Left colon (tissue), 2 donors: ENCODE measurements around the gene CLEC10A. TPM values are rescaled to one million over a fixed set of nuclear protein-coding genes. Genes with fewer than 3 reads are reported as not detected.

Source experiments
- ATAC-seq: fragments of 200-7000 bp; cut with Tn5 transposase; one replicate; pipeline ENCODE4 v1.9.1; 2020; ENCODE audit warnings: mild to moderate bottlenecking, moderate library complexity
- DNase-seq, 2 donors: peaks; one replicate each; pipeline ENCODE4 v3.0.0-alpha.2; 2020
- intact Hi-C, 2 donors: fragments of 100-400 bp; cut with DNase I in 1 of 2; cut with micrococcal nuclease in 1 of 2; formaldehyde crosslinking; loops; one replicate each; pipeline versions ENCODE4 v1.11.2 to v1.14.0; 2022; cut with DNase I, micrococcal nuclease
- total RNA-seq, 2 donors: library from RNA; stranded (reverse); fragmentation: NEBNext Ultra II Directional; extraction: Animal tissue kit (Norgen Biotek cat#: 25700); gene quantifications; one replicate each; pipeline ENCODE4 v1.2.1, GENCODE V29; 2021
- donor health status: DM: no; HTN: no; CAD: no.
- donor health status: DM: yes; HTN: yes; CAD: no.

Gene CLEC10A
- total RNA-seq, 2 donors from 2014 or later = 4.2 to 7.6 TPM

DNA sequence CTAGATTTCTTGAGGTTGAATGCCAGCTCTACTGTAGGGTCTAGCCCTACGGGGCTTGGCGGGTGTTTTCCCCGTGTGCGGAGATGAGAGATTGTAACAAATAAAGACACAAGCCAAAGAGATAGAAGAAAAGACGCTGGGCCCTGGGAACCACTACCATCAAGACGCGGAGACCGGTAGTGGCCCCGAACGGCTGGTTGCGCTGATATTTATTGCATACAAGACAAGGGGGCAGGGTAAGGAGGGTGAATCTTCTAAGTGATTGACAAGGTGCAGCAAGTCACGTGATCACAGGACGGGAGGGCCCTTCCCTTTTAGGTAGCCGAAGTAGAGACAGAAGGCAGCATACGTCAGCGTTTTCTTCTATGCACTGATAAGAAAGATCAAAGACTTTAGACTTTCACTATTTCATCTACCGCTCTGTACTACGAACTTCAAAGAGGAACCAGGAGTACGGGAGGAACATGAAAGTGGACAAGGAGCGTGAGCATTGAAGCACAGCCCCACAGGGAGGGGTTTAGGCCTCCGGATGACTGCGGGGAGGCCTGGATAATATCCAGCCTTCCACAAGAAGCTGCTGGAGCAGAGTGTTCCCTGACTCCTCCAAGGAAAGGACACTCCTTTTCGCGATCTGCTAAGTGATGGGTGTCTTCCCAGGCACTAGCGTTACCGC is 33.2 kb downstream of the CLEC10A start:
- peak; percentile 36 for ATAC-seq
- intact Hi-C loops = loop anchor here in 1 of 2 donors (5.0 kb wide), 1 partner anchor 130 kb away; the partner anchor contains the start of gene ASGR1
- DNase-seq = peak; percentile 62 to 85

DNA sequence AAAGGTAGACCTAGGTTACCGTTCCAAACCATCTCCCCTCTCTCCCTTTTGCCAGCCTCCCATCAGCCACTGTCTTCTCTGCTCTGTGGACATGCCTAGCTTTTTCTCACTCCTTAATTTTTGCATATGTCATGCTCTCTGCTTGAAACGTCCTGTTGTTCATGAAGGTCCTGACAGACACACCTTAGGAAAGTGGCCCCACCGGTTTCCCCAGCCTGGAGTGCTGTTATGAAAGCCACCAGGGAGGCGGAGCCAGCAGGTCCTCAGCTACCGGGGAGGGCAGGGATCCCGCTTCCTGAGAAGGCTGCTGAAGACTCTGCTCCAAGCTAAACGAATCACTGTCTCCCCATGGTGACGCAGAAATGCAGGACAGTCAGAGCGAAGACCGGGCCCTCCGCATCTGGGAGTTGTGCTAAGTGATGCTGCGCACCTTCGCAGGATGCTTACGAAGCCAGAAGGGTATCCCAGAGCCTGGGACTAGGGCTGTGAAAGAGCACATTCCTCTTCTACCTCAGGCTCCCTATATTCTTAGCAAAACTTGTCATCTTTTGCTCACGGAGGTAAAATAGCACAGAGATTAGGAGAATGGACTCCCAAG is 33.8 kb downstream of the CLEC10A start:
- intact Hi-C loops = loop anchor here in 1 of 2 donors (5.0 kb wide), 1 partner anchor 131 kb away; the partner anchor contains the start of gene ASGR1
- DNase-seq (peak; percentile 94), ATAC-seq (peak; percentile 84)

DNA sequence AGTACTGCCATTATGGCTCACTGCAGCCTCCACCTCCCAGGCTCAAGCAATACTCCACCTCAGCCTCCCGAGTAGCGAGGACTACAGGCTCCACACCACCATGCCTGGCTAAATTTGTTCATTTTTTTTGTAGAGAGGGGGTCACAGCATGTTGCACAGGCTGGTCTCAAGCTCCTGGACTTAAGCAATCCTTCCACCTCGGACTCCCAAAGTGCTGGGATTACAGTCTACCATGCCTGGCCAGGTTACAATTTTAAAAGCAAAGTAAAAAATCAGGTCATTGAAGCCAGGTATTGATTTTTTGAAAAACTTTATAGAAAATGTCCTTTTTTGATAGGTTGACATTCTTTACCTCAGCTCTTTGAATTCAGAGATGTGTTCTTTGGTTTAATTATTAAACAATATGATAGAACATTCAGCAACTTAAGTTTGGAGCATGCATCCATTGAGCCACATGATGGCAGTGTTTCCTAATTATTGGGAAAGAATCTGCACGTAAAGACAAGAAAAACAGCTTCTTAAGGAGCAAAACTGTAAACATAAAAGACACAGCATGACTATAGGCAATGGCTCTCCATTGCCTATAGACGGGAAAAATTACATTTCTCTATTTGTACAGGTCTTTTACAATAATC is 34.4 kb downstream of the CLEC10A start:
- peak in 1 of 2 donors; percentile 50 for DNase-seq
- ATAC-seq = peak; percentile 55
- intact Hi-C loops = loop anchor here in 1 of 2 donors (5.0 kb wide), 1 partner anchor 132 kb away; the partner anchor contains the start of gene ASGR1

DNA sequence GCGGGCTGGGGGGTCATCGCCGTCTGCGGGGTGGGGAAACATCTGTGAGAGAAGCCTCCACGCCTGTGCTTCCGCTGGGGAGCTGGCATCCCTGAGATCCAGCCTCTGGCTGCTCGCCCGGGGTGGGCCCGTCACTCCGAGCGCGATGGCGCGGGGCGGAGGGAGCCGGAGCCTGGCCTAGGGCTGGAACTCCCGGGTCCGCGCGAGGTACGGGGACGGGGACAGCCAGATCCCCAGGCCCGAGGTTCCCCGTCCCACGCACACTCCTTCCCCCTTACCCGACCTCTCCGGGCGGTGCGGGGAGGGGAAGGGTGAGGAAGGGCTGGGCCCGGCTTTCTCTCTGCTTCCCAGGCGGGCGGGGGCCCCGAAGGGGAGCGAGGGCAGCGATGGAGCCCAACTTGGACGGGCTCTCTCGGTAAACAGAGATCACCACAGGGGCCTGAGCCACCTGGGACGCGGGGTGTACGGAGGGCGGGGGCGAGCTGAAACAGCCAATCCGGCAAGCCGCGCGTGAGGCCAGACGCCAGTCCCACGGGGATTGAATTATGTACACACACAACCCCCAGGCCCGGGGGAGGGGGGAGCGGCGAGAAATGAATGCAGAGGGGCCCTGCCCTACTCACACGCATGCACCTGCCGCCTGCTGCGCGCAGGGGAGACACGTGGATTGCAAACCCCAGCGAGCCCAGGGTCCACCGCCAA is 36.4 kb downstream of the CLEC10A start, which contains the start of gene SLC16A11:
Gene SLC16A11 (minus strand): TSS at position 596 of the 702 bp plus-strand sequence. CDS start 579 bp downstream, at position 17.
- DNase-seq = peak in 1 of 2 donors; percentile 59
- peak; percentile 26 for ATAC-seq
- intact Hi-C loops = no loop called here

DNA sequence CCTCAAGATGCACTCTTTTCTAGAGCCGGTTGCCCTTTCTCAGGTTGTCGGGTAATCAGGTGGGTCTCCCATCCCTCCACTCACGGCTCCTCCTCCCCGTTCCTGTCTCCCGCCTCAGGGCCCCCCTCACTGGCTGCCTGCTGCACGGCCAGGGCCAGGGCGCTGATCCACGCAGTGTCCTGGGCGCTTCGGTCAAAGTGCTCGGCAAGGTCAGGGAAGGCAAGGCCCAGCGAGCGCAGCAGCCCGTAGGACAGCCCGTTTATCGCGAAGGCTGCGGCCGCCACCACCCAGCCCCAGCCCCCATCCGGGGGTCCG is 36.9 kb downstream of the CLEC10A start:
- intact Hi-C loops = no loop called here
- no peak for DNase-seq
- ATAC-seq = peak; percentile 22

DNA sequence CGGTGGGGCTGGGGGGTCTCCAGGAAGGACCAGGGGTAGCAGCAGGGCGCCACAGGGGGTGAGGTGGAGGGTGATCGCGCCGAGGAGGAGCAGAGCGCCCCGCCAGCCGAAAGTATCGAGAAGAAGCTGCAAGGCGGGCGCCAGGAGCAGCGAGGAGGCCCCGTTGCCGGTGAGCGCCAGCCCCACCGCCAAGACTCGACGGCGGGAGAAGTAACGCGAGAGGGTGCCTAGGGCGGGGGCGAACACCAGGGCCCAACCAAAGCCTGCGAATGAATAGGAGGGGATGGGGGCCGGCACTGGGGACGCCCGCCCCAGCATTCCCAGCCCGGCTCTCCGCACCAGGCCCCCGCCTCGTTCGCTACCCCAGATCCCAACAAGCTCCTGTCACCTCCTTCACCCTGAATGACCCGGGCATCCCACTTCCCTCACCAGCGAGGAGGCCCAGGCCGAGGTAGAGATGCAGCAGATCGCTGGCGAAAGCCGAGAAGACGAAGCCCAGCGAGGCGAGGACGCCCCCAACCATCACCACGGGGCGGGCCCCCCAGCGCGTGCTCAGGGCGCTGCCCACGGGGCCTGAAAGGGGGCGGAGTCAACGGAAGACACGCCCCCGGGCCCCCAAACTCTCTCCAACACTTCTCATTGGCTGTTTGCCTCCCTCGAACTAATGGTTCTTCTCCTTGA is 37.4 kb downstream of the CLEC10A start:
- ATAC-seq (no peak), DNase-seq (peak in 1 of 2 donors; percentile 37)
- intact Hi-C loops = no loop called here

DNA sequence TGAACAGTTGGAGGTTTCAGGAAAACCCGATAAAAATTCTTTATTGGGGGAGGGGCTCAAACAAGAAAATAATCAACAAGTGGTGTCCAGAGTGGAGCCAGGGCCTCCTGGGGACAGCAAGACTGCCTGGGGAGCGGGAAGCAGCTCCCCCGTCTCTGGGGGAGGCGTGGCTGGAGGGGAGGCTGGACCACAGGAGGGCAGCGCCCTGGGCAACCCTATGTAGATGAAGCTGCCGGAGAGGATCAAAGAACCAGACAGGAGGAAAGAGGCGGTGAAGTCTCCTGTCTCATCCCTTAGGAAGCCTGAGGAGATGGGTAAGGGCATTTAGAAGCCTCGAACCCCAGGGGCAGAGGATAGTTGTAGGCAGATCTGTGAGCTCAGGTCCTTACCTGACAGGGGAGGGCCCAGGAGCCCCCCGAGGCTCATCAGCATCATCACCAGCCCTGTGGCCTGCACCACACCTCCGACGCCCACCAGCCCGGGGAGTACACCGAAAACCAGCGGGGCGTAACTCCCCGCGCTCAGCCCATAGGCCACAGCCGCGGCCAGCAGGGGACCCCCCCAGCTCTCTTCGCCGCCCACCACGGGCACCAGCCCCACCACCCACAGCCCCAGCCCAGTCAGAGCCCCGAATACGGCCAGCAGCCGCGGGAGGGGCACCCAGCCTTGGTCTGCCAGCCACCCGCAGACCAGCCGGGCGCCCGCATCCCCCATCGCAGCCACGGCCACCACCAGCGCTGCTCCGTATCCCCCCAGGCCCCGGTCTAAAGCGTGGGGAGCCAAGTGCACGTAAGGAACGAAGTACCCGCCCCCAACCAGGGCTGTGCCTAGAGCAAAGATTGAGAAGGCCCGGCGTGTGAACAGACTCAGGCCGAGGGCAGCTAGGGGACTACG is 38.2 kb downstream of the CLEC10A start:
- intact Hi-C loops = no loop called here
- no peak for ATAC-seq
- DNase-seq = no peak

DNA sequence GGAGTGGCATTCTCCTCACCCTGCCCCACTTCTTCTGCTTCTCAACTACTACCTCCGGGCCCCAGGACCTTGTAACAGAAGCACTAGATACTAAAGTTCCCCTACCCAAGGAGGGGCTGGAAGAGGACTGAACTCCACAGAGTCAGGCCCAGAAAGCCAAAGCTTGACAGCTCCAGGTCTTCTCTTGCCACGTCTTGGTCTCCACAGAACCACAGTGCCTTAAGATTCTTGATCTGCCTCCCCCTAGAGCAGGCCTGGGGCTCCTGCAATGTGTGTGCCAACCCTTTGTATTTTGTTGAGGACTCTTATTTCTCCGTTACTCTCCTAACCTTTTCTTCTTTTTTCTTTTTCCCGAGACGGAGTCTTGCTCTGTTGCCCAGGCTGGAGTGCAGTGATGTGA is 40.2 kb downstream of the CLEC10A start:
- no peak for DNase-seq
- intact Hi-C loops = no loop called here
- ATAC-seq = no peak

DNA sequence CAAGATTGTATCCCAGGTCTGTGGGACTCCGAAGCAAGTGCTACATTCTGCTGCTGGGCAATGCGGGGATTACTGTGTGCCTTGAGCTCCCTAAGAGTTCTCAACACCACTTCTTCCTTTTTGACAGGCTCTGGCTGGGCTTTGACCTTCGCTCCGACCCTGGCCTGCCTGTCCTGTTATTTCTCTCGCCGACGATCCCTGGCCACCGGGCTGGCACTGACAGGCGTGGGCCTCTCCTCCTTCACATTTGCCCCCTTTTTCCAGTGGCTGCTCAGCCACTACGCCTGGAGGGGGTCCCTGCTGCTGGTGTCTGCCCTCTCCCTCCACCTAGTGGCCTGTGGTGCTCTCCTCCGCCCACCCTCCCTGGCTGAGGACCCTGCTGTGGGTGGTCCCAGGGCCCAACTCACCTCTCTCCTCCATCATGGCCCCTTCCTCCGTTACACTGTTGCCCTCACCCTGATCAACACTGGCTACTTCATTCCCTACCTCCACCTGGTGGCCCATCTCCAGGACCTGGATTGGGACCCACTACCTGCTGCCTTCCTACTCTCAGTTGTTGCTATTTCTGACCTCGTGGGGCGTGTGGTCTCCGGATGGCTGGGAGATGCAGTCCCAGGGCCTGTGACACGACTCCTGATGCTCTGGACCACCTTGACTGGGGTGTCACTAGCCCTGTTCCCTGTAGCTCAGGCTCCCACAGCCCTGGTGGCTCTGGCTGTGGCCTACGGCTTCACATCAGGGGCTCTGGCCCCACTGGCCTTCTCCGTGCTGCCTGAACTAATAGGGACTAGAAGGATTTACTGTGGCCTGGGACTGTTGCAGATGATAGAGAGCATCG is 41.8 kb downstream of the CLEC10A start:
- no peak for ATAC-seq

DNA sequence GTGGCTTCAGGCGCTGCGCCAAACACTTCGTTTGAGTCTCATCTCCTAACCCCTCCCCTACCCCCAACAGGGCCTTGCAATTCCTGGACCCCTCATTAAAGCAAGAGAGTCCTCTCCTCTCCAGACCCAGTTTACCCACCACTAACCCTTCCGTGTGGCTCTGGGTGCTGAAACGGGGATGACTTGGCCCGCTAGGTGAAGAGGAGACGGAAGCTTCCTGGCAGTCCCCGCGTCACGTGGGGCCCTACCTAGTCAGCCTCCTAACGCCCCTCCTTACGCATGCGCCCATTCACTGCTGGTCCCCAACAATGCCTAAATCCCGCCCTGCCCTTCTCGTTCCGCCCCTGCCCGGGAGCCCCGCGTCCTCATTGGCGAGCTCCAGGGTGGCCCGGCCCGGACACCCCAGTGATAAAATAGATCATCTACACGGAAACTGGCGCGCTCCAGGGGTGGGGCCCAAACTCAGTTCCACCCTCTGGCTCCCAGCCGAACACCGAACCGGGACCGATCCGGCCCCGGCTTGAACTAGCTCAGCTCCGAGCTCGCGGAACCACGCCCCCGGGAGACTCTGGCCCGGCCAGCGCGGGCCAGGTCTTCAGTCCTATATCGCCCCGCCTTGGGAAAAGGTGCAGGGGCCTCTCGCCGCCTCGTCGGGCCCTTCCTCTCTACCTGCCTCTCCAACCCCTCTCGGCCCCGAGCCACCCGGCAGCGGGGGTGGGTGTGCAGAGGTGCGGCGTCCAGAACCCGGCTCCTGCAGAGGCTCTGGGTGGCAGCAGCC is 44.3 kb downstream of the CLEC10A start, which contains the start of gene SLC16A13:
Gene SLC16A13 (plus strand): TSS at position 425 of the 778 bp plus-strand sequence. CDS start 368 bp downstream, outside the sequence.
- DNase-seq (peak; percentile 99), ATAC-seq (peak; percentile 93)
- intact Hi-C loops = no loop called here

More for the DNA sequence above, 41.8 kb downstream of the CLEC10A start:
- no peak for DNase-seq
- intact Hi-C loops = no loop called here

DNA sequence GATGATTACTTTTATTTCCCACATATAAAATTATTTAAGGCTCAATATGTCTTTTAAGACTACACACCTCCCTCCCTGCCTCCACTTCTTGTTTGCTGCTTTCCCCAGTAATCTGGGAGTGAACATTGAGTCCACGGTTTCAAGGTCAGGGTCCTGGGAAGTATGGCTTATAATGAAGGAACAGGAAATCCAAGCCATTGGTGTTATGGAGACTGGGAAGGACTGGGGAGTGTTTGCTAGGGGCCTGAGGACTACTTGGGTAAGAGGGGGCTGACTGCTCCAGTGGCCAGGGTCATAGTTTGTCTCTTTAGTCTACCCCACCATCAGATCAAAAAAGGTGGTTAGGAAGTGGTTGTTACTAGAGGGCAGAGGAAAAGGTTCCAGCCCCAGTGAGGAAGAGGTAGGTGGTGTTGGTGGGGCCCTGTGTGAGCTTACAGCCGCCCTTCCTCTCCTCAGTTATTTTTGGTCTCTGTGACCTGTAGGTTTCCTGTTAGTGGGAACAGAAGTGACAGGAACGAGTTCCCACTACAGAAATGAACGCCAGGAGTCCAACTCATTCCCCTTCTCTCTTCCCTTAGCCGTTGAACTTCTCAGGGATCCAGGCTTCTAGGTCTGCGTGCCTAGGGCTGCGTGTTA is 45.0 kb downstream of the CLEC10A start:
- intact Hi-C loops = no loop called here
- ATAC-seq = peak; percentile 1
- DNase-seq = no peak

DNA sequence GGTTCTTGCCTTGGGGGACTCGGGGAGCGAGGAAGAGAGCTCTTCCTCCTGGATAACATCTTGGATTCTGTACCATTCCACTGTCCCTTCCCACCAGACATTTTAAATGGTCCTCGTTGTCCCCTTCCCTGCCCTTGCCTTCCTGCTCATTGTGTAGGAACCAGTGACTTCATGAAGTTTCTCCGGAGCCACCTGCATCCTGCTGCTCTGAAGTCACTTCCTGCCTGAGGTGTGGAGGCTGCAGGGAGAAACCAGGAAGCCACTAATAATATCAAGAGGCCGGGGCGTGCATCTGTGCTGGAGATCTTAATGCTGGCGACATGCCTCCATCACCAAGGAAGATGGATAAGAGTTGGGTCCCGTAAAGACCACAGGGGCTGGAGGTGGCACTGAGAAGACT is 50.4 kb downstream of the CLEC10A start:
- ATAC-seq (no peak), DNase-seq (no peak)
- intact Hi-C loops = no loop called here

DNA sequence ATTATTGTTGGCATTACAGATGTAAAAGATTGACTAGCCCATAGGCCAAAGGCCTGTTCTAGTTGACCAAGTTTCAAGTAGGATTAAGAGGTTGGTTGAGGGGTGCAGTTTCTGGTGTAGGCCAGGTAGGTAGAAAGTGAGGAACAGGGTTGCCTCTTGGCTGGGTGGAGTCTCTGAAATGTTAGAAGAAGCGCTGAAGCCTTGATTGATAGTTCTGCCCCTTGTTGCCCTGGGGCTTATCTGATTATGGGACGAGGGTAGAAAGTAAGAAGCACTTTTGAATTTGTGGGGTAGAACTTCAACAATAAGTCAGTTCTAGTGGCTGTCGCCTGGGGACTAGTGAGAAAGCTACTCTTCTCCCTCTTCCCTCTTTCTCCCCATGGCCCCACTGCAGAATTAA is 51.0 kb downstream of the CLEC10A start:
- ATAC-seq (no peak), DNase-seq (no peak)
- intact Hi-C loops = no loop called here

DNA sequence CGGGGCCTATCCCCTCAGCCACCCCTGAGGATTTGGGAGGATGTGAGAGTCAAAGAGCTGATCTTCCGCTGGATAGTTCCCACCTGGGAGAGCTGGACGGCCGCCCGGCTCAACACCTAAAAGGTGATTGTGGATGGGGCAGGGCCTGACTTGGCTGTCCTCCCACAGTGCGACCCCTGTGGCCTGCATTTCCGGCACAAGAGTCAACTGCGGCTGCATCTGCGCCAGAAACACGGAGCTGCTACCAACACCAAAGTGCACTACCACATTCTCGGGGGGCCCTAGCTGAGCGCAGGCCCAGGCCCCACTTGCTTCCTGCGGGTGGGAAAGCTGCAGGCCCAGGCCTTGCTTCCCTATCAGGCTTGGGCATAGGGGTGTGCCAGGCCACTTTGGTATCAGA is 52.7 kb downstream of the CLEC10A start:
- no peak for ATAC-seq
- DNase-seq = no peak
- intact Hi-C loops = no loop called here

DNA sequence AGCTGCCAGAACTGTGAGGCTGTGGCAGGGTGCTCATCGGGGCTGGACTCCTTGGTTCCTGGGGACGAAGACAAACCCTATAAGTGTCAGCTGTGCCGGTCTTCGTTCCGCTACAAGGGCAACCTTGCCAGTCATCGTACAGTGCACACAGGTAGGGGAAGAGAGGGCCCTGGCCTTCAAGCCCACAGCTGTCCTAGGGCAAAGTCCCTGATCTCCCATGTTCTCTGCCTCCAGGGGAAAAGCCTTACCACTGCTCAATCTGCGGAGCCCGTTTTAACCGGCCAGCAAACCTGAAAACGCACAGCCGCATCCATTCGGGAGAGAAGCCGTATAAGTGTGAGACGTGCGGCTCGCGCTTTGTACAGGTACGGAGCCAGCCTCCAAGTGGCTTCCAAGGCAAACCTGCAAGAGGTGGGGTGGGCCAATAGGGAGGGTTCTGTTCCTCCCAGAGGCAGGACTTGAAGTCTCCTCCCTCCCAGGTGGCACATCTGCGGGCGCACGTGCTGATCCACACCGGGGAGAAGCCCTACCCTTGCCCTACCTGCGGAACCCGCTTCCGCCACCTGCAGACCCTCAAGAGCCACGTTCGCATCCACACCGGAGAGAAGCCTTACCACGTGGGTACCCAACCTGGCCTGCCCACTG is 53.5 kb downstream of the CLEC10A start:
- no peak for ATAC-seq
- intact Hi-C loops = no loop called here
- DNase-seq = no peak
